CD8-positive, alpha-beta memory T cell (primary cell): ENCODE data around the gene SHOC2. TPM values are rescaled to one million over a fixed set of nuclear protein-coding genes. Genes with fewer than 3 reads are reported as not detected.

Source experiments
- CTCF ChIA-PET: fragments of 350-600 bp; sonication (Branson Sonifier 250); formaldehyde crosslinking; loops from one replicate; lab custom pipeline; 2021; ENCODE audit warnings: antibody characterized with exemption; lab: Charles Lee
- POLR2A ChIA-PET: fragments of 350-600 bp; sonication (Branson Sonifier 250); formaldehyde crosslinking; loops from one replicate; lab custom pipeline; 2021; ENCODE audit warnings: antibody characterized with exemption; lab: Charles Lee
- DNase-seq, 5 donors: peaks; one replicate each; pipeline versions ENCODE4 v3.0.0 to v3.0.0-alpha.2; 2020 to 2022; ENCODE audit warnings: mixed read lengths in 1 of 5
- H3K27ac ChIP-seq: one replicate; pipeline ENCODE4 v1.7.0; 2013; ENCODE audit warnings: low read depth, mild to moderate bottlenecking, low read length, moderate library complexity
- H3K27me3 ChIP-seq: 2 replicates; pipeline ENCODE4 v1.7.0; 2013; ENCODE audit warnings: low read length, mild to moderate bottlenecking; ENCODE audit not compliant: insufficient read depth, poor library complexity, severe bottlenecking
- H3K36me3 ChIP-seq: 2 replicates; pipeline ENCODE4 v1.7.0; 2013; ENCODE audit warnings: mild to moderate bottlenecking, low read length, moderate library complexity; ENCODE audit not compliant: insufficient read depth
- H3K4me1 ChIP-seq: 2 replicates; pipeline ENCODE4 v1.7.0; 2013; ENCODE audit warnings: mild to moderate bottlenecking, low read length, moderate library complexity; ENCODE audit not compliant: insufficient read depth
- H3K4me3 ChIP-seq: 2 replicates; pipeline ENCODE4 v1.7.0; 2013; ENCODE audit warnings: mild to moderate bottlenecking, low read length
- H3K9me3 ChIP-seq: 2 replicates; pipeline ENCODE4 v1.7.0; 2013; ENCODE audit warnings: mild to moderate bottlenecking, low read length
- H3K27ac Mint-ChIP-seq, 8 donors: one replicate each; pipeline ENCODE4 v1.8.0; 2020 to 2021; ENCODE audit warnings: mixed read lengths in 8 of 8, mild to moderate bottlenecking in 6 of 8, inconsistent platforms in 3 of 8, moderate library complexity in 3 of 8
- H3K27me3 Mint-ChIP-seq, 2 donors: one replicate each; pipeline ENCODE4 v1.8.0; 2020 to 2021; ENCODE audit warnings: mixed read lengths in 2 of 2, mild to moderate bottlenecking in 1 of 2, moderate library complexity in 1 of 2
- H3K36me3 Mint-ChIP-seq, 3 donors: one replicate each; pipeline ENCODE4 v1.8.0; 2020 to 2021; ENCODE audit warnings: mixed read lengths in 3 of 3, inconsistent platforms in 1 of 3, mild to moderate bottlenecking in 1 of 3
- H3K4me1 Mint-ChIP-seq, 3 donors: one replicate each; pipeline ENCODE4 v1.8.0; 2020 to 2021; ENCODE audit warnings: mixed read lengths in 3 of 3, inconsistent platforms in 1 of 3, mild to moderate bottlenecking in 1 of 3
- H3K4me3 Mint-ChIP-seq, 7 donors: one replicate each; pipeline ENCODE4 v1.8.0; 2020 to 2021; ENCODE audit warnings: mixed read lengths in 7 of 7, mild to moderate bottlenecking in 6 of 7, moderate library complexity in 4 of 7, inconsistent platforms in 2 of 7
- H3K9me3 Mint-ChIP-seq, 5 donors: one replicate each; pipeline ENCODE4 v1.8.0; 2020 to 2022; ENCODE audit warnings: mixed read lengths in 5 of 5, mild to moderate bottlenecking in 3 of 5, moderate library complexity in 2 of 5, inconsistent platforms in 1 of 5
- polyA plus RNA-seq: library from polyadenylated mRNA; unstranded; fragments of 300-500 nt; fragmentation: Illumina TruSeq; gene quantifications from one replicate; pipeline ENCODE4 v1.2.3, GENCODE V29; 2021
- total RNA-seq, 2 experiments: library from RNA; stranded (reverse); gene quantifications; one replicate each; pipeline ENCODE4 v1.2.3, GENCODE V29; 2021

The SHOC2 gene
- total and polyA plus RNA-seq, 3 experiments from 2014 or later: 57.4 to 63.1 (median 57.5) TPM

DNA sequence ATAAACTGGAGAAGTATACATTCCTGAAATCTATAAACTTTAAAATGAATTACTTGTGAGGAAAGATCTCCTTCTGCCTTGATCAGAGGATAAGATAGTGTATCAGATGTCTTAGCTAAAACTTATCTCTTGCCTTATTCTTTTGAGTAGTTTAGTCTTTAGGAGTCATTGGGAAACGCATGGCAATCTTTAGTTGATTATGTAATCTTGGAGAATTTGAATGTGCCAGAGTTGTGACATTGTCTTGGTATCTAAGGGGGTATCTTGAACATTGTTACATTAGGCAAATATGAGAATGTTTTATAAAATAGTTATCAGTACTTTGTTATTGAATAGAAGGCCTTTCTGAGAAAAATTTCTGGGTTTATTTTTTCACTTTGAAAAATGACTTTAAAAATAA is 95.8 kb downstream of the SHOC2 start:
- H3K36me3 Mint-ChIP-seq: peaks cover 18 to 67% (median 24%) of the 10 kb centered on the region in 3 donors
- Histone ChIP-seq H3K4me3 (no peak overlapping the region), H3K9me3 (no peaks in the 10 kb centered on the region), H3K4me1 (no peaks in the 10 kb centered on the region), H3K36me3 (peaks cover 4% of the 10 kb centered on the region), H3K27me3 (no peaks in the 10 kb centered on the region), H3K27ac (no peak overlapping the region)
- no peak for DNase-seq
- ChIA-PET POLR2A (no interaction called here), CTCF (no interaction called here)
- H3K9me3 Mint-ChIP-seq: no peaks in the 10 kb centered on the region
- no peaks in the 10 kb centered on the region for H3K27me3 Mint-ChIP-seq
- H3K4me3 Mint-ChIP-seq: no peak overlapping the region
- H3K4me1 Mint-ChIP-seq: peaks cover 1 to 12% (median 9%) of the 10 kb centered on the region in 3 donors
- no peak overlapping the region for H3K27ac Mint-ChIP-seq

DNA sequence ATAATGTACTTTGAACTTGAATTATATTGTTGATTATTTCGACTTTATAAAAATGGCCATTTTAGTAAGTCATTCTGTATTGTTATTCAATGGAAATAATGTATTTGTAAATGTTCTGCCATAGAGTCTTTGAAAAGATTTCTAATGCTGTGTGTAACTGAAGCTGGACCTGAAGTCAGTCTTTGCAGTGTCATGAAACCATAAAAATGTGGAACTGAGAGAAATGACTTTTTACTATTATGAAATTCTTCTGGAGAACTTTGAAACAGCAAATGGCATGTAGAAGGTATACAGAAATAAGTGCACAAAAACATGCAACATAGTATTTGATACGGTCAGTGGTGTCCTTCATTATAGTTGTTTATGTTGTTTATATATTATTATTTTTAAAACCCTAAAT is 97.7 kb downstream of the SHOC2 start:
- ChIA-PET POLR2A (no interaction called here), CTCF (no interaction called here)
- Histone ChIP-seq H3K9me3 (no peaks in the 10 kb centered on the region), H3K36me3 (no peaks in the 10 kb centered on the region), H3K4me3 (no peak overlapping the region), H3K4me1 (no peaks in the 10 kb centered on the region), H3K27me3 (no peaks in the 10 kb centered on the region), H3K27ac (no peak overlapping the region)
- no peaks in the 10 kb centered on the region for H3K27me3 Mint-ChIP-seq
- no peak overlapping the region for H3K4me3 Mint-ChIP-seq
- peaks cover 29 to 69% (median 31%) of the 10 kb centered on the region in 3 donors for H3K36me3 Mint-ChIP-seq
- peaks cover 1 to 12% (median 9%) of the 10 kb centered on the region in 3 donors for H3K4me1 Mint-ChIP-seq
- DNase-seq: no peak
- H3K27ac Mint-ChIP-seq: no peak overlapping the region
- peaks cover 0 to 2% (median 0%) of the 10 kb centered on the region in 5 donors for H3K9me3 Mint-ChIP-seq

DNA sequence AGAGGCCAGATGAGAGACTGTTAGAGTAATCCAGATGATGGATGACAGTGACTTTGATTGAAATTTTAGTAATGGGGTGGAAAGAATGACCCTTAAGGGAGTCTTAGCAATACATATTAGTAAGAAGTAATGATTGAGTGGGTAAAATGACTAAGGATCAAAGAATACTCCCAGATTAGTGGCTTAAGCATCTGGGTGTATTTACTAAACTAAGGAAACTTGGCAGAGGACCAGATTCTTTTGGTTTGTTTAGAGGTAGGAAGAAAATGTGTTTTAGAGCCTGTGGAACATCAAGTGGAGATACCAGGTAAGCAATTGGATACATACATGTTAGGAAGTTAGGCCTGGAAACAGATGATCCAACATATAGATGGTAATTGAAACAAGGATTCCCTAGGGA is 98.6 kb downstream of the SHOC2 start:
- Mint-ChIP-seq H3K9me3 (peaks cover 0 to 7% (median under 1%) of the 10 kb centered on the region in 5 donors), H3K4me3 (no peak overlapping the region), H3K27ac (no peak overlapping the region), H3K27me3 (no peaks in the 10 kb centered on the region), H3K36me3 (peaks cover 26 to 69% (median 37%) of the 10 kb centered on the region in 3 donors), H3K4me1 (peaks cover 1 to 12% (median 9%) of the 10 kb centered on the region in 3 donors)
- DNase-seq: no peak
- ChIA-PET CTCF (no interaction called here), POLR2A (no interaction called here)
- no peak overlapping the region for H3K27ac ChIP-seq
- H3K4me1 ChIP-seq: no peaks in the 10 kb centered on the region
- H3K27me3 ChIP-seq: no peaks in the 10 kb centered on the region
- H3K36me3 ChIP-seq: no peaks in the 10 kb centered on the region
- no peaks in the 10 kb centered on the region for H3K9me3 ChIP-seq
- no peak overlapping the region for H3K4me3 ChIP-seq

DNA sequence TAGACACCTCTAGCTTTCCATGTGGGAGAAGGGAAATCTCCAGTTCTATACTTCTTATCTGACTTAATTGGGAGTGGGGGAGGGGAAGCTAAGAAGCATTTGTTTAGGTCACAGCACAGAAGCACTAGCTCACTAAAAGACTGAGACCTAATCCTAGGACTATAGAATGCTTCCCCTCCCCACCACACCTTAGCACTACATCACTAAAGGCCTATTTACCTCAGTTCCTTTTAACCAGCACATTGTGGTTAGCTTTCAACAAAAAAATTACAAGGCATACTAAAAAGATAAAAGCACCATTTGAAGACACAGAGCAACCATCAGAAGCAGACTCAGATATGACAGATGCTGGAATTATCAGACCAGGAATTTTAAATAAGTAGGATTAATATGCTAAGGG is 103.7 kb downstream of the SHOC2 start:
- Mint-ChIP-seq H3K27ac (no peak overlapping the region), H3K9me3 (peaks cover 0 to 30% (median 18%) of the 10 kb centered on the region in 5 donors), H3K4me3 (no peak overlapping the region), H3K36me3 (peaks cover 22 to 53% (median 42%) of the 10 kb centered on the region in 3 donors), H3K4me1 (peaks cover 0 to 8% (median 3%) of the 10 kb centered on the region in 3 donors), H3K27me3 (no peaks in the 10 kb centered on the region)
- H3K27ac ChIP-seq: no peak overlapping the region
- H3K4me1 ChIP-seq: no peaks in the 10 kb centered on the region
- ChIA-PET CTCF (no interaction called here), POLR2A (no interaction called here)
- H3K9me3 ChIP-seq: peaks cover 3% of the 10 kb centered on the region
- H3K4me3 ChIP-seq: no peak overlapping the region
- no peaks in the 10 kb centered on the region for H3K27me3 ChIP-seq
- H3K36me3 ChIP-seq: no peaks in the 10 kb centered on the region
- DNase-seq: no peak

DNA sequence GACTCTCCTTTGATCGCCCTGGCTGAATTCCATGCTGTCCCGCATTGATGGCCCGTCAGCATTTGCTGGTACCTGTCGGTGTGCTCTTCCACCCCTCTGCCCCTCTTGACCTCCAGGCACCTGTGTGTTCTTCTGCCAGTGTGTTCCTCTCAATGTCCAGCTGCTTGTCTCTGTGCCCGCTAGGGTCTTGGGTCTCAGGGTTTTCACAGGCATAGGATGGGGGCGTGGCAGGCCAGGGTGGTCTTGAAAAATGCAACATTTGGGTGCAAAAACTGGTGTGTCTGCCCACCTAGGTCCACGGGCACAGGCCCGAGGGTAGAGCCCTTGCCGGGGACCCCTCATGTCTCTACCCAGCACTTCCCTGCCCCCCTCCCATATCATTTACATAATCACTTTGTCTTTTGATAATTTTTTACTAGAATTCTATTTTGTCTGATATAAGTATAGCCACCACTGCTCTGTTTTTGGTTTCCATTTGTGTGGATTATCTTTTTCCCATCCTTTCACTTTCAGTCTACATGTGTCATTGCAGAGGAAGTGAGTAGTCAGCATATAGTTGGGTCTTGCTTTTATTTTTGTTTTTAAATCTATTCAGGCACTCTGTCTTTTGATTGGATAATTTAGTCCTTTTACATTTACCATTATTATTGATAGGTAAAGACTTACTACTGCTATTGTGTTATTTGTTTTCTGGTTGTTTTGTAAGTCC is 110.8 kb downstream of the SHOC2 start:
- CTCF ChIA-PET: no interaction called here

DNA sequence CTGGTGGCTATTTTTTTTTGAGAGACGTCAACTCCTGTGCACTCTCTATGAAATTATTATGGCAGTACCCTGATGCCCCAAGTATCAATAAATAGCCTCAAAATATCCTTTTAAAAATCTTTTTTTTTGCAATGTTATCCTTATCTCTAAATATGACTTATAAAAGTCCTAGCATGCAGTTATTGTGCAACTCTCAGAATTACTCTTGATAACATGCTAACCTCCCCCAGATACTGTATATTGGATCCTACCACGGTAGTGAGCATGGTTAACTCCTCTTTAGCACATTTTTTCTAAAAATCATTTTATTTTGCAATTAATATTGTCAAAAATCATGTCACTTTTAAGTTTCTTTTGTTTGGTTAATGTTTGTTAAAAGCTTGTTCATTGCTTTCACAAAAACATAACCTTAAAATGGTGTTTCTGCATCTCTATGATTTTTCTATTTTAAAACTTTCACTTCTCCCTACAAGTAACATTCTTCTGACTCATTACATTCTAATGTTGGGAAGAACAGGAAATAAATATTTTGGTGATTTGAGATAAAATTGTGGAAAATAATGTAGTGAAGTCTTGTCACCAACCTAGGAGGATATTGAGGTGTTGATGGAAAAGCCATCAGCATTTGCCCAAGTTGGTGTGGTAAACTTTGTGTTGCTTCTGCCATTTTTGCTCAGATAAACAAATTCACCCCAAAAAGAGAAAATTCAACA is 115.3 kb downstream of the SHOC2 start:
- CTCF ChIA-PET: interaction anchor here (1.1 kb wide), 1 partner anchor 232 kb away, joined by 5 read pairs; no protein-coding TSS in a partner anchor
- peaks cover 5% of the 10 kb centered on the region for H3K9me3 ChIP-seq
- Mint-ChIP-seq H3K27me3 (peaks cover 3% of the 10 kb centered on the region in 2 donors), H3K4me1 (peaks cover 0 to 10% (median 4%) of the 10 kb centered on the region in 3 donors), H3K36me3 (peaks cover 4 to 38% (median 14%) of the 10 kb centered on the region in 3 donors), H3K4me3 (no peak overlapping the region), H3K9me3 (peaks cover 20 to 50% (median 38%) of the 10 kb centered on the region in 5 donors), H3K27ac (no peak overlapping the region)
- POLR2A ChIA-PET: no interaction called here
- no peak for DNase-seq
- no peaks in the 10 kb centered on the region for H3K4me1 ChIP-seq
- no peak overlapping the region for H3K27ac ChIP-seq
- no peaks in the 10 kb centered on the region for H3K36me3 ChIP-seq
- H3K27me3 ChIP-seq: no peaks in the 10 kb centered on the region
- H3K4me3 ChIP-seq: no peak overlapping the region

More for the DNA sequence above, 110.8 kb downstream of the SHOC2 start:
- Mint-ChIP-seq H3K9me3 (peaks cover 16 to 34% (median 27%) of the 10 kb centered on the region in 5 donors), H3K4me3 (no peak overlapping the region), H3K36me3 (peaks cover 12 to 57% (median 13%) of the 10 kb centered on the region in 3 donors), H3K27ac (peak overlapping the region in 1 of 8 donors; percentile 28), H3K27me3 (peaks cover 0 to 2% of the 10 kb centered on the region in 2 donors), H3K4me1 (peaks cover 0 to 12% (median 4%) of the 10 kb centered on the region in 3 donors)
- no peak overlapping the region for H3K4me3 ChIP-seq
- POLR2A ChIA-PET: no interaction called here
- H3K9me3 ChIP-seq: no peaks in the 10 kb centered on the region
- no peak overlapping the region for H3K27ac ChIP-seq
- H3K27me3 ChIP-seq: no peaks in the 10 kb centered on the region
- no peaks in the 10 kb centered on the region for H3K4me1 ChIP-seq
- H3K36me3 ChIP-seq: no peaks in the 10 kb centered on the region
- no peak for DNase-seq

DNA sequence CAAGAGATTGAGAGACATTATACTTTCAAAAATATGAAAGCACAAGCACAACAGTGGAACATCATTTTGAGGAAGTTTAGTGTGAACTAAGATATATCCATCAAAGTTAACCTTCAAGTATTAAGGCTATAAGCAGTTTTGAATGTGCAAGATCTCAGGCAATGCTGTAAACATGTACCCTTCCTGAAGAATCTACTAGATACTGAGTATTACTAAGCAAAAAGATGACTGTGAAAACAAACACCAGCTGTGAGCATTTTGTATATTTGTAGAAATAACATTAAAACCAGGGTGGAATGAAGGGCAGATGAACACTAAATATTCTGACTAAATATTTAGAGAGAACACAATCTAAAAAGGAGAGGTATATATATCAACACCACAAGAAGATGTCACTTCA is 116.1 kb downstream of the SHOC2 start:
- no peaks in the 10 kb centered on the region for H3K4me1 ChIP-seq
- H3K27ac Mint-ChIP-seq: no peak overlapping the region
- H3K36me3 Mint-ChIP-seq: peaks cover 4 to 33% (median 16%) of the 10 kb centered on the region in 3 donors
- H3K27me3 ChIP-seq: no peaks in the 10 kb centered on the region
- H3K27me3 Mint-ChIP-seq: peaks cover 5 to 10% of the 10 kb centered on the region in 2 donors
- H3K4me3 ChIP-seq: no peak overlapping the region
- H3K27ac ChIP-seq: no peak overlapping the region
- CTCF ChIA-PET: no interaction called here
- peaks cover 5% of the 10 kb centered on the region for H3K9me3 ChIP-seq
- DNase-seq: no peak
- no peaks in the 10 kb centered on the region for H3K36me3 ChIP-seq
- POLR2A ChIA-PET: no interaction called here
- peaks cover 27 to 56% (median 46%) of the 10 kb centered on the region in 5 donors for H3K9me3 Mint-ChIP-seq
- peaks cover 0 to 3% (median 0%) of the 10 kb centered on the region in 3 donors for H3K4me1 Mint-ChIP-seq
- H3K4me3 Mint-ChIP-seq: no peak overlapping the region

DNA sequence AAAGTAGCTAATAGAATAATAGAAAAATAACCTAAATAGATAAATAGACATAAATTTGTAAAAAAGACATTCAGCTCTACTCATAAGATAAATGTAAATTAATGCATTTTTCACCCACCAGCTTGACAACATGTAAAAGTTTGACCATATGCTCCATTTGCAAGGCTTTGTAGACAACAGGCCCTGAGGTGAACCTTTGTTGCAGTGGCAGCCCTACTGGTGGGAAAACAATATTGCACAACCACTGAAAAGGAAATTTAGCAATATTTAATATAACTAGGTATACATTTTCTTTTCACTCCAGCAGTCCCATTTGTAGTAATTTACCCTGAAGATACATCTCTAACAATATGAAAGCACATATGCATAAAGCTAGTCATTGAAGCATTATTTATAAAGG is 118.5 kb downstream of the SHOC2 start:
- Histone ChIP-seq H3K27me3 (no peaks in the 10 kb centered on the region), H3K9me3 (peaks cover 5% of the 10 kb centered on the region), H3K27ac (no peak overlapping the region), H3K4me3 (no peak overlapping the region), H3K4me1 (no peaks in the 10 kb centered on the region), H3K36me3 (no peaks in the 10 kb centered on the region)
- POLR2A ChIA-PET: no interaction called here
- H3K4me1 Mint-ChIP-seq: no peaks in the 10 kb centered on the region
- H3K27me3 Mint-ChIP-seq: peaks cover 14% of the 10 kb centered on the region in 2 donors
- H3K36me3 Mint-ChIP-seq: peaks cover 6 to 35% (median 11%) of the 10 kb centered on the region in 3 donors
- H3K27ac Mint-ChIP-seq: no peak overlapping the region
- no peak for DNase-seq
- peaks cover 38 to 62% (median 55%) of the 10 kb centered on the region in 5 donors for H3K9me3 Mint-ChIP-seq
- CTCF ChIA-PET: no interaction called here
- no peak overlapping the region for H3K4me3 Mint-ChIP-seq
